GM18870 (cell line): ENCODE data around the gene KRTAP23-1.

Experiments used
- ATAC-seq: cut with Tn5 transposase; IDR thresholded peaks from one replicate; pipeline ENCODE4 v1.9.1; 2021; ENCODE audit warnings: moderate library complexity; ENCODE audit not compliant: unreplicated experiment

Gene KRTAP23-1, protein sequence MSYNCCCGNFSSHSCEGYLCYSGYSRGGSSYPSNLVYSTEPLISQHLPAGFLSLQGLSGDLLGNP

DNA sequence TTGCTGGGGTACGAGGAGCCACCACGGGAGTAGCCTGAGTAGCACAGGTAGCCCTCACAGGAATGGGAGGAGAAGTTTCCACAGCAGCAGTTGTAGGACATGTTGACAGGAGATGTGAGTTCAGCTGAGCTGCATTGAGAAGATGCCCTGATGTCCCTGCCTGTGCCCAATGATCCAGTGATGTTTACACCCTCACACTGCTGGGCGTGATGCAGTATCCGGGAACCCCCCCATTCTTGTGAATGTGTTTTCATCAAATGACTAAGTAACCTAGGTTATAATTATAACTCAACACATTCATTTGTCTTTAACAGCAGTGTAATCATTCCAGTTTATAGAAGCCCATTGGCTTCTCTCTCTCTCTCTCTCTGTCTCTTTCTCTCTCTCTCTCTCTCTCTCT lies at the start of gene KRTAP23-1:
Gene KRTAP23-1, minus strand, starts transcription at position 101 of the 400 bp plus-strand sequence. Its CDS starts 0 bp downstream, at position 101.
- no peak for ATAC-seq

DNA sequence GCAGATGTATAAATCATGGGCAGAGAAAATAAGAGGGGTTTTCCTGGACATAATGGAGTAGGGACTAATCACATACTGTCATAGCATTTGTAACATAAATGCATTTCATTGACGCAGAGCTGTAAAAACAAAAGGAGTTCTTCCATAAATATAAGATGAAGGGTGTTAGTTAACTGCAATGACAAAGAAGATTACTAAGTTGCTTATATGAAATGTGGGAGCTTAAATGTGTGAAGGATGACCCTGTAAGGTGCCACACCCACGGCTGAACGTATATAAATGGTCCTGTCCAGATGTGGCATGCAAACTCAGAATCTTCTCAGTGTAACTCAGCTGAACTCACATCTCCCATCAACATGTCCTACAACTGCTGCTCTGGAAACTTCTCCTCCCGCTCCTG lies 47.3 kb upstream of the KRTAP23-1 start, which contains the start of gene KRTAP13-1:
Gene KRTAP13-1, plus strand, starts transcription at position 301 of the 400 bp plus-strand sequence. Its CDS starts 56 bp downstream, at position 357.
- no peak for ATAC-seq

DNA sequence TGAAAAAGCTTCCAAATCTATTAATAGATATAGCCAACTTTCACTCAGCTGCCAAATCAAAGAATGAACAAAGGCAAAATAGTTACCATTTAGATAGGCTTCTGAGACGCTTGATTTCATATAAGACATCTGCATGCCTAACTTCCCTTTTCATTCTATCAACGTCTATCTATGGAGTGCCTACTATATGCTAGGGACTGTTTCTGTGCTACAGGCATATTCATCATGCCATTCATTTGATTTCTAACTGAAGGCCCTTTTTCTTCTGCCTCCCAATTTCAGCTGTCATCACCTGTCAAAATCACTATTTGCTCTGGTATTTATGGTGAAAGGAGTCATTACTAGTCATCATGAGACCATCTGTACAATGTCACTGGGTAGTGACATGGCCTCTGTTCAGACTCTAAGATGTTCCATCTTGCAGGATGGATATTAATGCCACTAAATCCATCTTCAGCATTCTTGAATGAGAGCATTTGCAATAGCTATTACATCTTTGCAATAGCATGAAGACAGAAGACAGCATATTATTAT lies 43.2 kb upstream of the KRTAP23-1 start:
- ATAC-seq, result no peak

DNA sequence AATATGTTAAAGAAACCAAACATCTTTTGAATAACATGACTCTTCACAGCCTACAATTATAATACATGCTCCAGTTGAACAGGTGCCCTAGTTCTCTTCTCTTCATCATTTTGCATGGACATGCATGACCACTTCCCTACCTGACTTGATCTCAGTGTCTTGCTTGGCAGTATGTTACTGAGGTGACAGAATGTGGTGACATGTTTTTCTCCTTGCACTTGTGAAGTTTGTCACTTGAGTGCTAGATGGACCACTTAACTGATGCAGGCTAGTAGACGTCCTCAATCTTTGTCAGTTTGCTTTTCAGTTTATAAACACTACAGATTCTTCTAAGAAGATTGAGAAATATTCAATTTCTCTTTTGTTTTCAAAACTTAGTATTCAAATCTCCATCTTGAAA lies 33.8 kb upstream of the KRTAP23-1 start:
- ATAC-seq, result no peak

DNA sequence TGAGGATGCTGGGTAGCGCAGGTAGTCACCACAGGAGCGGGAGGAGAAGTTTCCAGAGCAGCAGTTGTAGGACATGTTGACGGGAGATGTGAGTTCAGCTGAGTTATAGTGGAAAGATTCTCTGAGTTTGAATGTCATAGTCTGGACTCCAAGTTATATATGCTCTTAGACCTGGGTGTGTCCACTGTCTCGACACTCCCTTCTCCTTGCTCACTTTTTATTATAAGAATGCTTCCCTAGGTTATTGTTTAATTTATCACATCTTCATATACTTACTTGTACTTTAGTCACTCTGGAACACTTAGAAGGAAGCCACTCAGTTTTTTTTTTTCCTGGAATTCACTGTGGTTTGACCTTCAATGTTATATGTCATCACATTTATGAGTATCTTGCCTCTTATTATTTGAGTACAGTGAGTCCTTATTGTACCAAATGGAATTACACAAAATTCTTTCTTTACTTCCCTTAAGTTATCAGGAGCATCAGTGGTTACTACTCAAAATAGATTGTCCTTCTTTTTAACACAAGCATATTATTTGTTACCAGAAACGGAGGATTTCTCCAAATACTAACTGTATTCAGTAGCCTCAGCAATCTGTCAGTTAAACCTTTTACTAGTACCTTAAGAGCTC lies 23.8 kb upstream of the KRTAP23-1 start, which contains the start of gene KRTAP13-2:
Gene KRTAP13-2, minus strand, starts transcription at position 133 of the 632 bp plus-strand sequence. Its CDS starts 58 bp downstream, at position 75.
- ATAC-seq, result no peak

DNA sequence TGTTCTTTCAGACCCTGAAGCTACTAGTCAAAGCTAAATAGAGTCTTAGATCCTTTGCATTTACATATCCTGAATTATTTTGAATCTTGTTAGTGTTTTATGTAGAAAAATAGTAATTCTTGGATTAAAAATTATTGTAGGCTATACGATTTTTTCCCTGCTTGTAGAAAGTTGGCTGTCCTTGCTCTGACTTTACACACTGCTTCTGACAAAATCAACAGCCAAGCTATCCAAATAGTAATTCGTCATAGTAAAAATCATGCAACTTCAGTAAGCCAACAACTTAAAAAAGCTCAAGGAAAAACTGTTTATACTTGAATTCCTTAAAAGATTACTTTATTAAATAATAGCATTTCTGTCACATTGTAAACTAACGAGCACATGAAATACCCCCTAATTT lies 7.5 kb upstream of the KRTAP23-1 start:
- ATAC-seq, result no peak

DNA sequence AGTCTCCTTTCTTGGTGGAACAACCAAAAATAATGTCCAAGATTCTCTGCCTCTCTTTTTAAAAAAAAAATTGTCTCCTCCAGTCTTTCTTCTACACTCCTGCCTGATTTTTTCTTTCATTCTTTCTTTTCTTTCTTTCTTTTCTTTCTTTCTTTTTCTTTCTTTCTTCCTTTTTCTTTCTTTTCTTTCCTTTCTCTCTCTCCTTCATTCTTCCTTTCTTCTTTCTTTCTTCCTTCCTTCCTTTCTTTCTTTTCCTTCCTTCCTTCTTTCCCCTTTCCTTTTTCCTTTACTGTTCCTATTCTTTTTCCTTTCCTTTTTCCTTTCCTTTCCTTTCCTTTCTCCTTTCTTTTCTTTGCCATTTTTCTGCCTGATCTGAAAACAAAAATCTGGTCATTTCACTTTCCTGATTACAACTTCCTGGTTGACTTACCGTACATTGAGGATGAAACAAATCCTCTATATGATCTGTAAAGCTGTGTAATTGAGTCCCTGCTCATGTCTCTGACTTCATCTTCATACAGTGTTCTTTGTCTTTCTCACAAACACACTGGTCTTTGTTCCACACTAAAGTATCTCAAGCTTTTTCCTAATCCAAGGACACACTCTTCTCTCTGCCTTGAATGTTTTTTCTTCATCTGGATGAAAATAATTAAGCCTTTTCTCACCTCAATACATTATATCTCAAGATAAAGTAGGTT lies 6.1 kb upstream of the KRTAP23-1 start:
- ATAC-seq, result no peak

DNA sequence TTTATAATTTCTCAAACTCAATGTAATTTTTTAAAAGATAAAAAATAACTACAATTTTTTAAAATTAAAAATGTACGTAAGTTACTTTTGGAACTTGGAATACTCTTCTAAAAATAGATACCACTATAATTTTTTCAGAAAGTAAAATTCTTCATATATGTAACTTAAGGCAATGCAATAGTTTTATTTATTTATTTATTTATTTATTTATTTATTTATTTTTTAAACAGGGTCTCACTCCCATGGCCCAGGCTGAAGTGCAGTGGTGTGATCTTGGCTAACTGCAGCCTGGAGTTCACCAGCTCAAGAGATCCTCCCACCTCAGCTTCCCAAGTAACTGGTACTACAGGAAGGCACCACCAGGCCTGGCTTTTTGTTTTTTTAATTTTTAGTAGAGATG lies 3.1 kb upstream of the KRTAP23-1 start:
- ATAC-seq, result no peak

DNA sequence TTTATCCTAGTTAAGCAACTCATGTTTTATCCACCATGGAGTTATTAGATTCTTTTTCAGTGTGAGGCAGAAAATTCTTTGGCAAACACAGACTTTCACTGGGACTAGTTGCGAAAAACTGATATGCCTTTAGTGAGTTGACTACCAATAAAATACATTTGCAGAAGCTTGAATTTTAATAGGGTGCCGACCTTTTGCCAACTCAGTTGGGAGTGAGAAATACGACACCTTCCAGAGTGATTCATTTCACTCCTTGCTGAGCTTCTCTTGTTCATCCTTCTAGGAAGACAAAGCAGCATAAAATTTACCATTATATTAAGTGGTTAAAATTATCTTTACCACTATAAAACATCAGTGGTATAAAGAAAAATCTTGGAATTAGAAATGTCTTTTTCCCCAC lies 1.2 kb upstream of the KRTAP23-1 start:
- ATAC-seq, result no peak

DNA sequence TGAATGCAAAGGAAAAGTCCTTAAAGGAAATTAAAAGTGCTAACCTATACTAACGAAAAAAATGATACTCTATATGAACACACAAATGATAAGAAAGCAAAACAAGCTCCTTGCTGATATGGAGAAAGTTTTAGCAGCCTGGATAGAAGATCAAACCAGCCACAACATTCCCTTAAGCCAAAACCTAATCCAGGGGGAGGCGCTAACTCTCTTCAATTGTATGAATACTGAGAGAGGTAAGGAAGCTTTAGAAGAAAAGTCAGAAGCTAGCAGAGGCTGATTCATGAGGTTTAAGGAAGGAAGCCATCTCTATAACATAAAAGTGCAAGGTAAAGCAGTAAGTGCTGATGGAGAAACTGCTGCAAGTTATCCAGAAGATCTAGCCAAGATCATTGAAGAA lies 3.4 kb downstream of the KRTAP23-1 start:
- ATAC-seq, result no peak

DNA sequence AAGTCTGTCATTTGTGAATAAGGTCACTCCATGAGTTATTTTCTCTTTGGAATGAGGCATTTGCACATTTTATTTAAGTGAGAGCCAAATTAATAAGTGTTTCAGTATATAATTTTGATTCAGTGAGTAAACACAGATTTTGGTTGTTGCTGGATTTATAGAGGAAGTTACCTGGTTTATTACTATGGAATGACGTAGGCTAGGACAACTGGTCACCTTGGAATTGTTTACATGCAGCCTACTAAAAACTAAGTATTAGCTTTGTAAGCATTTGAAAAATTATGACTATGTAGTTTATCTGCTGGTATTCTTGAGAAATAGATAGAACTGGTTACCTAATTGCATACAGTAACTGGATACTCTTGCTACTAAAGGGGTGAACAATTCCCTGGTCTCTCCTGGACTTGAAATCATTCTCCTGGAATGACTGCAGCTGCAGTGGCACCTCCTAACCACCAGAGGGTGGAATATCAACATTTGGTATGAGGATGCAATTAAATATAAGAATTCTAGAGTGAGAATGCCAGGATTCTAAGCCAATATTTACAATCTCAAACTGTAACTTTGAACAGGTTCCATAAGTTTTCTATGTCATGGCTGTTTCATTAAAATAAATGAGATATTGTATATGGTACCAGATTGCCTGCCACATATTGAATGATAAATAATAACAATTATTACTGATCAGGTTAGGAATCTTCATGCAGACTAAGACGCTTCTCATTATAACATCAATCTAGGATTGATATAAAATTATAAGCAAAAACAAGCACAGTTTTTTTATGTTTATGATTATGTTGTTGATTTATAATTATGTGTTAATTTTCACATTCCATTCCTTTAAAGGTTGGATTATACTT lies 7.5 kb downstream of the KRTAP23-1 start:
- ATAC-seq, result no peak

DNA sequence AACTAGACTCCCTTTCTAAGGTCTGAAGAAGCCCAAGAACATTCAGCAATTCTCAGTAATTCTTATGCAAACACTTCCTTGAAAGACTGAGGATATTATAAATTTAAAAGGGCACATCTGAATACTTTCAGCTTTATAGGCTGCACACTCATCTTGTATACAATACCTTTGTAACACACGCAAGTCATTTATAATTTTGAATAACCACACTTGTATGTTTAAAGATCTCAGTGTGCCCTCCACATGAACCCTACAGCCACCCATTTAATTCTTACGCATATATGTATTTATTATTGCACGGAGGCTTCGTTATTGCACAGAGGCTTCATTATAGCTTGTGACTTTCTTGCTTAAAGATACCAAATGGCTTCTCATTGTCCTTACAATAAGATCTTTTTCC lies 9.7 kb downstream of the KRTAP23-1 start:
- no peak for ATAC-seq

DNA sequence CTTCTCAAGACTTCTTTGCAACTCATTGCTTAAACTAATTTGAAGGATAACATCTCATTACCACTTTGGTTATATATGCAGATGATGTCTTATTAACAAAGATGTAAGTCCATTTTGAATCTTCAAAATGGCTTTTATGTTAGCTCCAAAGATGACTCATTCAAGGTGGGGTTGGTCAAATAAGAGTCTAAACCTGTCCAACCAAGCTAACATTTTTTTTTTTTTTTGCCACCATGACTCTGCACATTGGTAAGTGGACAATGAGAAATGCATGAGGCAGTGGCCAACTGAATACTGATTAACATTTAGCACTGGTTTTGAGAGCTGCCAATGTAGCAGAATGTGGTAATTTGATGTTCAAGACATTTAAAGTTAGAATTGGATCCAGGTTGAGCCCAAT lies 10.6 kb downstream of the KRTAP23-1 start:
- no peak for ATAC-seq

DNA sequence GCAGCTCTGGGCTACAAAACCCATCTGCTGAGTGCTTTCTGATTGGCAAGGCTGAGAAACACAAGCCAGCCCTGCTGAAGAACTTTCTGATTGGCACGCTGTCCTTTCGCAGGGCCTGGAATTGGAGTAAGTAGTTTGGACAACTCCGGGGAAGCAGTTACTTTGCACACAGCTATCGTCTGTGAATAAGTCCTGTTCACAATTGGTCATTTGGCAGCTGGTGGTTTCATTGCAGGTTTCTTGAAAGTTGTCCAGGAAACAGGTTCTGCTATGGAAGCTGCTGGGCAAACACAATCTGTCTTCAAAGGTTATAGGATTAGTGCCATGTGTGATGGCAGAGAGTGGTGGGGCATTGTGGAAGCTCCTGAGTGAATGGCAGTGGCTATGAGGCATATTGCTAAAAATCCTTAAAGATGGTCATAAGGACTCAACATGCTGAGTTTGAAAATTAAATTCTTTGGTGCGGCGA lies 11.1 kb downstream of the KRTAP23-1 start, which contains the start of gene KRTAP27-1:
Gene KRTAP27-1, minus strand, starts transcription at position 419 of the 469 bp plus-strand sequence. Its CDS starts 26 bp downstream, at position 393.
- no peak for ATAC-seq

DNA sequence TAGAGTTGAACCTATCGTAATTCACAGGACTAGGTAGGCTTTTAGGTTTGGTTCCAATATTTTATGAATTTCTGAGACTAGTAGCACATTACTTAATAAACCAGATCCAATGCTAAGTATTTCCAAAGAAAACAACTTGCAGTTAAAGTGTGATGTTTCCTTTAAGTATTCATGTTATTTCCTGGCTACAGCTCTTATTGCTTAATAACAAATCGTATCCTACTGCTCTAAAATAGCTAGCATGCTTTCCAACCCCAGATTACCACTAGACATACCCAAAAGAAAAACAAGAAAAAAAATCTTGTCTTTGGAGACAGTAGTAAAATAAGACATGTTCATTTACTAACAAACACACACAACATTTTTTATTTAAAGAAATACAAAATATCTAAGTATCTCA lies 11.8 kb downstream of the KRTAP23-1 start:
- ATAC-seq, result no peak

DNA sequence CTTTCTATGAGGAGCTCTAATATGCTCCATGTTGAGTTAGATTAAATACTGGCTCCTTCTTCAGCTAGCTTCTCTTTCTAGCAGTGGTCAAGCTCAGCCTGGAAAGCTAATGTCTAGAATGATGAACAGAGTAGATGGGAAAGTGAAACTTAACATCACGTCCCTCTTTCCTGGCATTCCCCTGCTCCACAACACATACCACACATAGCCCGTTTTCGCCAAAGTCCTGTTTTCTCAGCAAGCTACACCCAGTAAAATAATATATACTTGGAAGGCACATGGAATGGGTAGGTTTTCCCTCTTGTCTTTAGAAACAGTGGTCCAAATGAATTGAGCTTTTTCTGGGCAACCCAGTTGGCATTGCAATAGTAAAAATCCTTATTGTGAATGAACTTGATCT lies 14.7 kb downstream of the KRTAP23-1 start:
- ATAC-seq, result no peak

DNA sequence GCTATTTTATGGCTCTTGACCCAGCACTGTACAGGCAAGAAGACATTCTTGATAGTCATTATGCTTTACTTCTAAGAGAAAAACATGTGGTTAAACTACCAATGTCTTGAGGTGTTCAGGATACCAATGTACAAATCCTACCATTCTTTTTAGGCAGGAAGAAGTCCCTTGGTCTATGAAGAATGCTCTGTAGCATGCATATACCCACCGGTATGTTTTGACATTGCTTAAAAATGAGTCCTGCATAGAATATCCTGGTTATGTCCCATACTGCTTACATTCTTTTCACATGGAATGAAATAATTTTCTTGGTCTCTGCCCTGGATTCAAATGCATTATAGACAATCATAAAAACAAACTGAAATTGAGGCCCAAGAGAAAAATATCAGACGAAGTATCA lies 15.7 kb downstream of the KRTAP23-1 start:
- no peak for ATAC-seq

DNA sequence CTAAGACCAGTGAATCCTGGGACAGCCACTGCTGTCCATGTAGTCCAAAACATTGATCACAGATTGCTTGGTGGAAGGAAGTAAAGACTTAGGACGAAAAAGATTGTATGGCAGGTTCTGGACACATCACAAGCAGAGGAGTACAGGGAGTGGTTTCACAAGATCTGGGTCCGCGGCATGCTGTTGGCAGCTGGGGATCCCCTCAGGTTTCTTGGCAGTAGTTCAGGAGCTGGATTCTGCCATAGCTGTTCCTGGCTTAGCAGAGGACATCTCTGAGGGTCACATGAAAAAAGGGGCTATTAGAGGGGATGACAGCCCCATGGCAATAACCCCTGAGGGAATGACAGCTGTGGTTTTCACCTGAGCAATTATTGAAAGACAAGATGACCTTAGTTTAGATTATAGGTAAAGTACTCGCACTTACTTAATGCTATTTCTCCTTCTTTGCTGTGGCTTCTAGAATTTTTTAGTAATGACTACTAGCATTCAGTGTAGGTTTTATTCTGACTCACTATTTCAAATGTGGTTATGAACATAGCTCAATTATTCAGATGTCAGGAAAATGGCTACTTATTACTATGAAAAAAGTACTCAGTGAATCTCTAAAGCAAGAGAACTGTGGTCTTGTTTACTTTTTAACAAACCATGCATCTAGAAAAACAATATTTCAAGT lies 19.1 kb downstream of the KRTAP23-1 start:
- ATAC-seq, result no peak

DNA sequence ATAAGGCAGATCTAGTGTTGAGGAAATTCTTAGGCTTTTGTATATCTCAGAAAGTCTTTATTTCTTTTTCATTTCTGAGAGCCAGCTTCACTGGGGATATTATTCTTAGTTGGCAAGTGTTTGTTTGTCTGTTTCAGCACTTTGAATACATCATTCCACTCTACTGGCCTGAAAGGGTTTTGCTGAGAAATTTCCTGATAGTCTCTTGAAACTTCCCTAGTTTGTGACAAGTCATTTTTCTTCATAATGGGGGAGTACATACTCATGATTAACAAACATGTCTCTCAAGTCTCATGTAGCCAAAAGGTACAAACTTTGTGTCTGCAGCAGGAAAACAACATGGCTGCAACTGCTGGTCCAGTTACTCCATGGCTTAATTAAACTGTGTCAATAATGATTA lies 22.0 kb downstream of the KRTAP23-1 start:
- ATAC-seq, result no peak

DNA sequence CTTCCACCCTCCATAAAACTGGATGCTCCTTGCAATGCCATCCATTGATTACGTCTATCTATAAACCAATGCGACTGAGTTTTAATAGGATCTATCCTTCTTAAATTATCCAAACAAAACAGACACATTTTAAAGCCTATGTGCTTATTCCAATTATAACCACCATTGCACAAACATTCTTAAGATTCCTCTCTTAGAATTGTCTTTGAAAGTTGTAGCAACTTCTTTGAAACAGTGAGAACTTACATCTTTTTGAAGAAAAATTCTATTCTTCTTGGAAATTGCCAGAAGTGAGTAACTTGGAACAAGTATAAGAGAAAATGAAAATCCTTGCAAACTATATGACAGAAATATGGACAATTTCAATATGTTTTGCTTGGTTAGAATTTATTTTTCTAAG lies 28.2 kb downstream of the KRTAP23-1 start, which contains the start of gene KRTAP26-1:
Gene KRTAP26-1, minus strand, starts transcription at position 101 of the 400 bp plus-strand sequence. CDS start 280 bp downstream, outside the sequence.
- no peak for ATAC-seq
